ENCODE measurements around the gene CRHR1.
A peak's percentile ranks its signal among the peaks of the same experiment; 100 is the strongest.

The CRHR1 gene

DNA sequence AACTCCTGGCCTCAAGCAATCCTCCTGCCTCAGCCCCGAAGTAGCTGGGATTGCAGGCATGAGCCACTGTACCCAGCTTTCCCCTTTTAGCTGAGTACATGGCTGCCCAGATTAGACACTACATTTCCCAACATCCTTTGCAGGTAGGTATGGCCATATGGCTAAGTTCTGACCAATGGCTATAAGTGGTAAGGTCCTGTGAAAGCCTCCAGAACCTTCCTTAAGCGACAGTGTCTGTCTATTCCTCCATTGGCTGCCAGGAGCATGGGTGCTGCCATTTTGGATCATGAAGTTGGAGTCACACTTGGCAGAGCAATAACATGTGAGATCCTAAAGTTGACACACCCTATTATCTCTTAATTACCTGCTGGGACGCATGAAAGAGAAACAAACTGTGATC lies 24.4 kb upstream of the CRHR1 start:
- no peak for DNase-seq

DNA sequence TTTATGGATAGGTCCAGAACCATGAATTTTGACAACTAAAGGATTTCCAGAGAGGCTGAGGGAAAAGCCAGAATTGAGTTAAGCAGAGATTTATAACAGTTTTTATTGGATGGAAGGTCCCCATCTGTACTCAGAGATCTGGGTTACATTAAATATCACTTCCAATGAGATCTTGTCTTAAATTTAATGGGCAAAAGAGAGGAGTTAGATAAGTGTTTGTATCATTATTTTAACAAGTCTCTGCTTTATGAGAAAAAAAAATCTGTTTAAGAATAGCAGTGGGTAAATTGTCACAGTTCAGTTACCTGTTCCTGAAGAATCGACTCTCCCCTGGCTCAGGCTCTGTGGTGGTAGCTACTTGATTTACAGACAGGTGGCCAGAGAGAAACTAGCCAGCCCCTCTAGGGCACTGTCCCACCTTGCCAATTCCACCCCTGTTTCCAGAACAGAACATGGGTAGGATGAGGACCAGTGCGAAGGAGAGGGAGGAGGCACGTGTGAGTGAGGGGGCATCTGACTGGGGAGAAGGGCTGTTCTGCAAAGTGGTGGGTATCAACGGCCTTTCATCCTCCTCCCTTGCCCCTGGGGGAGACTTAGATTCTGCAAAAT lies 22.1 kb upstream of the CRHR1 start:
- DNase-seq, result no peak

DNA sequence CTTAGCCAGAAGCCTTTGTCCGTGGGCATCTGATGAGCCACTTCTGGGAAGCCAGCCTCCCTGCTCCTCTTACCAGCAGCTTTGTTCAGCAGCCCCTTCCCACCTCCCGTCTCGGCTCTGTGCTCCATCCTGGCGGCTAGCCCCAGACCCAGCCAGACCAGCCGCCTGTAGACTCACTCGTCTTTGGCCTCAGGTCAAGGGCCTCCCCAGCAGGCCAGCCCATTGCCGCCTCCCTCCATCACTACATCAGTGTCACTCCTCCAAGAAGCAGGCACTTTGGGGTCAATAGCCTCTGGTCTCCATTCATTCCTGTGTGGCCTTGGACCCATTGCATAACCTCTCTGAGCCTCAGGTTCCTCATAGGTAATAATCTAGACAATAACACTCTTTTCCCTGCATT lies 20.9 kb upstream of the CRHR1 start:
- no peak for DNase-seq

DNA sequence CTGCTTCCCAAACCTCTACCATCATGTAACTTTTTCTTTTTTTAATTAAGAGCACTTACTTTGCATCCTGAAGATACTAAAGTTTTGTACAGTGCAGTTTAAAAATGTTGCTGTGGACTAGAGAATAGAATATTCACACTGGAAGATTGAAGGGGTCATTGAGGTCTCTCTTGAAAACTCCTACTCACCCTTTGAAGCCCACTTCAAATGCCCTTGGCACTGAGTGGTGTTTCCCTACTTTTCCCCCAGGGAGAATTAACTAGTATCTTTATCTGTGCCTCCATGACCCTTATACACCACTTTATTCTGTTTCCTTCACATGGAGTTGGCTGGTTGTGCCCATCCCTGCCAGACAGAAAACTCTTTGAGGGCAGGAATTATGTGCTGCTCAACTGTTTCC lies 19.6 kb upstream of the CRHR1 start:
- DNase-seq, result no peak

DNA sequence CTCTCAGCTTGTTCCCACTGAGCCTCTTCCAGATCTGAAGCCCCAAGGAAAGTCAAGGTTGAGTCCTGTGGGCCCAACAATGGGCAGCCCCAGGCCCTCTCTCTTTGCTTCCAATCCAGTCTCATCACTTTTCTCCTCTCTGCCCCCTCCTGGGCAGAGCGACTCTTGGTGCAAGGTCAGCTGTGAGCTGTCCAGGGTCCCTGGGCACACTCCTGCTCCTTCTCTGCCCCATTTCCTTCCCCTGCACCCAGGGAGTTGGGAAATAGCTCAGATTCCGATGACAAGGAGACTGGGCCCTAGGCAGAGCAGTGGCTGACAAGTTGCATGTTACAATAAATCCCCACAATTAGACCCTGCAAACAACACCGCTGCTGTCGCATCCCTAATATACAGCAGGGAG lies 16.1 kb upstream of the CRHR1 start:
- no peak for DNase-seq

DNA sequence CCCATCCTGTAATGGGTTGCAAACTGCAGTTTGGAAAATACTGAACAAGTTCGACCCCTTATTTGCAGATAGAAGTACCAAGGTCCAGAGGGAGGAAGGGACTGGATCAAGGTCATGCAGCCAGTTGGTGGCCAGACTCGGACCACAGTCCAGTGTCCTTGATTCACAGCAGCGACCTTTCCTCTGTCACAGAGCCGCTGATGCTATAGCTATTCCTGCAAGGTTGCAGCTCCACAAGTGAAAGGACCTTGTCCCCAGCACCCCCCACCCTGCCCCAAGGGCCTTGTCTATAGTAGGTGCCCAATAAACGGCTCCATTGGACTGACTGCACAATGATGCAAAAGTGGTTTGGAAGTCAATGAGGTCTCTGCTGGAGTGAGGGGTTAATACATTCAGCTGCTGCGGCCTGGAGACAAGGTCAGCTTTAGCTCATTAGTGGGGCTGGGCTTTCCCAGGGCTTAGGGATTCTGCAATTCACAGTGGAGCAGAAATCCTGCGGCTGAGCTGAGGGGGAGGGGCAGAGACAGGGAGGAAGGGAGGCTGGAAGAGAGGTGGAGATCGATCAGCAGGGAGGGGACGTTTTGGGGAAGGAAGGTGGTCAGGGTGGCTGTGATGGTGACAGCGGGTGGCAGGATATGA lies 13.4 kb upstream of the CRHR1 start:
- no peak for DNase-seq

DNA sequence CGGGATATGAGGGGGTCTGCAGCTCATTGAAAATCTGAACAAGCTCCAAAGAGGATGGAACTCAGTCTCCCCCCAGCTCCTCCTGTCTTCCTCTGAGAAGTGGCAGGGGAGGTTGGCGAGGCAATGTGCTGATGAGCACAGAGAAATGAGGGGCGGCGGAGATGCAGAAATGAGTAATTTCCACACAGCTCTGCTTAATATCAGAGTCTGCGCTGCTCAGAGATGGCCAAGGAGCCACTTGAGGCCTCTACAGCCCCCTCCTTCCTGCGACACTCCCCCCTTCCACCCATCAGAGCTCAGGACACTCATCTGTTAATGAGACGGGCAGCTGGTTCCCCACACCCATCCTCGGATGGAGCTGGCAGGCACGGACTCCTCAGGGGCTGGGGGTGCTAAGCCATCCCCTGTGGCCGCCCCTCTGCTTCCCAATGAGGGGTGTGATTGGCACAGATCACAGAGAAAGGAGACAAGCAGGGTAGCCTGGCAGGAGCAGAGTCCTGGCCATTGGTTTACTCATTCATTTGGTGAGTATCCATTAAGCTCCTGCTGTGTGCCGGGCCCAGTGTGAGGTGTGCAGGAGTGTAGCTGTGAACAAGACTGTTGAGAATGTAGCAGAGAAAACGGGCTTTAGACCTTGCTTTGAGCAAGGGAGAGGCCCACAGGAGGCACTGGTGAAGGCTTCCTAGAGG lies 12.7 kb upstream of the CRHR1 start:
- no peak for DNase-seq

DNA sequence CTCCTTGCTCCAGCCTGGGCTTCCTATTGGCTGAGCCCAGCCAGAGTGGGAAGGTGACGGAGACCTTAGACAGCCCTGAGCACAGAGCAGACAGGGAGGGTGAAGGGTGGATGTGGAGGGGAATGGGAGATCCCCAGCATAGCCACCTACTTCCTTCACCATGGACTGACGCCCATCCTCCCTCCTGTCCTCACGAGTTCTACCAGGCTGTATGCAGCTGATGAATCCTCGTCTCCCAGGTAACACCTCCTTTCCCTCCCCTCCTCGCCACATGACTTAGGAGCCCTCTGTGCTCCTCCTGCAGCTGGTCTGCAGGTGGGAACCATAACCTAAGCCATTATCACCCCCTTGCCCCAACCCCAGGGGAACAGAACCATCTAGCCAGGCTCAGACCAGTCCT lies 9.0 kb upstream of the CRHR1 start:
- DNase-seq, result no peak

DNA sequence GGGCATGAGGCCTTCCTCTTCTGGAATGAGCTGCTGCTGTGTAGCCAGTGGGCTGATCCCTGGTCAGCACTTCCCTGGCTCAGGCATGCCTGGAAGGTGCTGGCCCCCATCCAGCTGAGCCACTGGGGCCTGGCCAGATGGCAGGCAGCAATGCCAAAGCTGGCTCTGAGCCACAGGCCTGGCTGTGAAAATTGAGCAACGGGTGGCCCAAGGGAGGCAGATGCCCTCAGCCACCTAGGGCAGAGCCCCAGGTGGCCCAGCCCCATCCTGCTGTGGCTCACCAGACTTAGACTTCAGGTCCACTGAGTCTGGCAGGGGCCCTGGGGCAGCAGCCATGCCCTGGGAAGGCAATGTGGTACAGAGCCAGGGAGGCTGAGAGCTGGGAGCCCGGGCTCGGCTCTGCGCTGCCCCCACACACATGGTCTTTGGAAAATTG lies 8.5 kb upstream of the CRHR1 start:
- DNase-seq, result no peak

DNA sequence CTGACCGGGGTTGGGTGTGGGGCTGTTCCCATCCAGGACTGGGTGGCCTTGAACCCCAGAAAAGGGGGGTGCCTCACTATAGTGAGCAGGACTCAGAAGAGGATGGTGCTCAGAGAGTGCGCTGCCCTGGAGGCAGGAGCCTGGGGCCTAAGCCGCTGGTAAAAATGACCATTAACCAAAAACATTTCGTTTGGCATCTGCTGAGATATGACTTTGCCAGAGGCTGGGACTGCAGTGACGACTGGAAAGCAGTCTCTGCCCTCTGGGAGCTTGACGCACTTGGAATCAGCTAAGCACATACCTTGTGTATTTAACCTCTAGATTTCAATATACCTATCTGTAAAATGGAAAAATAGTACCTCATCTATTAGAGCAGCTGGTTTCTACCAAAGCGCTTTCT lies 7.2 kb upstream of the CRHR1 start:
- DNase-seq, result no peak

DNA sequence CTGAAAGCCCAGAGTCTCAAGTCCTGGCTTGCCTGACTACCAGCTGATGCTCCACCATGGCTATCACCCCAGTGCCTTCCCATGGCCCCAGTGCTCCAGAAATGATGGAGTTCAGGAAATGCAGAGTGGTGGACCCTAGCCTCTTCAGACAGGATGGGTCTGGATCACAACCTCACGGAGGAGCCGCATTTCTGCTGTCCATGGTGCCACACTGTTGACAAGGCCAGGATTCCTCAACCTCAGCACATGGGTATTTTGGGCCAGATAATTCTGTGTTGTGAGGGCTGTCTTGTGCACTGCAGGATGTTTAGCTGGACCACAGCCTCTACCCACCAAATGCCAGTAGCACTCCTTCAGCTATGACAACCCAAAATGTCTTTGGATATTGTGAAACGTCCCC lies 6.7 kb upstream of the CRHR1 start:
- no peak for DNase-seq

DNA sequence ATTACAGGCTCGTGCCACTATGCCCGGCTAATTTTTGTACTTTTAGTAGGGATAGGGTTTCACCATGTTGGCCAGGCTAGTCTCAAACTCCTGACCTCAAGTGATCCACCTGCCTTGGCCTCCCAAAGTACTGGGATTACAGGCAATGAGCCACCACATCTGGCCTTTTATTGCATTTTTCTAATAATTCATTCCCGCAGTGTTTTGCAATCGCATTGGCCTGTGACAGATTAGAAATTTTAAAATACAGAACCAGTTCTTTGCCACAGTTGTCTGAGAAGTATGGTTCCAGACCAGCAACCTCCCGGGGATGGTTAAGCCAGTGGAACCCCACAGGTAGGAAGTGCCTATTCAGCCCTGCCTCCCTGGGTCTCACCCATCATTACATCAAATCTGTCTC lies 3.2 kb upstream of the CRHR1 start:
- DNase-seq, result no peak

DNA sequence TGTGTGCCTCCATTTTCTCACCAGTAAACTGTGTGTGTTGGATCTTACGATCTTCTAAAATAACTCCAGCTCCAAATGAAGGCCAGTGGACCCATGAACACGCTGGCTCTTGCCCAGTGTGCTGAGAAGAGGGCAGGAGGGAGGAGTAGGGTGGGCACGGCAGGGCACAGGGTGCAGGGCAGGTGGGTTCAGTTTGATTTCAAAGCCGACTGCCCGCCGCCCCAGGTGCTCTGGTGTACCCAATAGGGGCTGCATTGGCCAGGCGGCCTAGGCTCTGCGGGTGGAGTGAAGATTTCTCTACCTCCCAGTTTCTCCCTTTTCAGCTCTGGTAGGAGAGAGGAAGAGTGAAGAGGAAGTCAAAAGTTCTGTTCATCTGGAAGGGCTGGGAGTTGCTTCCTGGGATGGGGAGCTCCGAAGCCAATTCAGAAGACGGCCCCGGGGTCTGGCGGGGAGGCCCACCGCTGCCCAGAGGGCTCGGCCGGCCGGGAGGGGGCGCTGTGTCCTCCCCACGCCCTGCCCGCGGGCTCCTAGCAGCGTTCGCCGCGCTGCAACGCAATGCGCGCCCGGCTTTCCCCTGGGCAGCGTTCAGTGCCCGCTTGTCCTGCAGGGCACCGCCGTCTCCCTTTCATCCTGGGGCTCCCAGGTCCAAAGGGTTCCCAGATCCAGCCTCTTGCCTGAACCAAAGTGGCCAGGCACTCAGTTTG lies 1.1 kb upstream of the CRHR1 start:
- no peak for DNase-seq

DNA sequence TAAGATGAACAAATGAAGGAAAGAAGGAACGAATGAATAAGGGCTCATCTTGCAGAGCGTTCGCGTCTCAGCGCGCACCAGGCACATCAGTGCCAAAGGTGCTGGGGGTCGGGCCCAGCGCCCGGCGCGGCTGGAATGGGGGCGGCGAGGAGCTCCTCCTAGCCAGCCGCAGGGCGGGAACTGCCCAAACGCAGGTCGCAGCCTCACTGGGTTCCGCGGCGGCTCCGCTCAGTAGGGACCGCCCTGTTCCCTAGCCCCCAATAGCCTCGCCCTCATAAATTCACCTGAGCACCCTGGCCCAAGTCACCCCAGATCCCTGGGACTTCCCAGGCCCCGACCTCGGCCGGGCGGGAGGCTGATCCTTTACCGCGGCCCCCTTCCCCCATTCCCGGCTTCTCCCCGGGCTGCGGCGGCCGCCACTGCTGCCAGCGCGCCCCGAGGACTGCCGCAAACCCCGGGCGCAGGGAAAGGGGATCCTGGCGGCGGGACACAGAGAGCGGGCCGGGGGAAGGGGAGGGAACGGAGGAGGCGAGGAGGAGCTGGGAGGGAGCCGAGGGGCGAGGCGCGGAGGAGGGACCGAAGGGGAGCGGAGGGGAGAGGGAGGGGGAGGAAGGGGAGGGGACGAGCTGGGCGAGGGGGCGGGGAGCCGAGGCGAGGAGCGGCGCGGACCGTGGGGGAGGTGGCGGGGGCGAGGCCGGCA lies 377 bp upstream of the CRHR1 start:
- no peak for DNase-seq

DNA sequence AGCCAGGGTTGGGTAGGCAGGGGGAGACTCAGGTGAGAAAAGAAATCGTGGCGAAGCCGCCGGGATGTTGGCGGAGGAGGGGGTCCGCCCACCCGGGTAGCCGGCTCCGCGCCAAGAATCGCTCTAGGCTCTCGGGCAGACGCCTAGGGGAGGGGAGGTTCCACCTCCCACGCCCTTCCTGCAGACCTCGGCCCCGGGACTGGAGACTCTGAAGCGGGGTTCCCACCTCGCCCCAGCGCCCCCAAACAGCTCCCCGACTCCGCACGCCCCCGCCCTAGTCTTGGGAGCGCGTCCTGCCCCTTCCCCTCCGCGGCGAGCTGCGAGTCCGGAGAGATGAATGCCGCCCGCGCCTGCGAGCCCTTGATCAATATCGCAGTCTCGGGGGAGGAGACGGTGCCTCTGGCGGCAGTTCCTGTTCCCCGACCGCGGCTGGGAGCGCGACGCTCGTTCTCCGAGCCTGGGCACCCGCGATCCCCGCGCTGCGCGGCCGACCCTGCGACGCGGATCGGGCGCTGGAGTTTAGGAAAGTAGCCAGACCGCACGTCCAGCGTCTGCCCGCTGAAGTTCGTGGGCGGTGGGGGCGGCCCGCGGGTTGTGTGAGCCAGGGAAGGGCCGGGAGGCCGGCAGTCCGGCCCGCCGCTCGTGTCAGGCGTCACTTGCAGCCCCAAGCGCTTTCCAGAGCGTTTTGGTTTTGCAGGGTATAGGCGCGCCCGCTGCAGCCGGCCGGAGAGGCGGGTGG lies 790 bp downstream of the CRHR1 start:
- DNase-seq, result peak; percentile 1

DNA sequence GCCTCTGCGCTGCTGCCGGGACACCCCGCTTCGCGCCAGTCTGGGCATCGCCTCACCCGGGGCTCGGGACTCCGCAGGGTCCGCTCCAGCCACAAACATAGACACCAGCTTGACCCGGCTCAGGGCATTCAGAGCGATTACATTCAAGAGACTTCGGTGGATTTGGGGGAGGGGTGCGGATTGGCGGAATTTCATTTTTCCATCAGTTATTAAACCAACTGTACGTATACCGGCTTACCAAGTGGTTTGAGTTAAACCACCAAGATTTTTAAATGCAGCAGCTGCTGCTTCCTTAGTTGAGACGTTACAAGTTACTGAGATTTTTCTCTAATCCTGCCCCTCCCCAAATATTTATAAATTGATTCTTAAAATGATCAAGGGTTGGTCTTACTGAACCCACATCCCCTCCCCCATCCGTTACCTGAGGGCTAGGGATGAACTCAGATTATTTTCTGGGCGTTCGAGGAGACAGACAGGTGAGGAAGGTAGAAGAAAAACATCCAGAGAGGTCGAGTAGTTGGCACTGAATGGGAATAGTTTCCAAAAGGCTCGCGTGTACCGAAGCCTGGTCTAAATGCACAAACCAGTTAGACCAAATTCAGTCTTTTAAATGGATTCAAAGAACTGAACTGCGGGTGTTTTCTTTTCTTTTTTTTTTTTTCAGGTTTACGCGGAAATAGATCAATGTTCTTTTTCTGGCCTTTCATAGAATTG lies 1.5 kb downstream of the CRHR1 start:
- DNase-seq, result no peak

DNA sequence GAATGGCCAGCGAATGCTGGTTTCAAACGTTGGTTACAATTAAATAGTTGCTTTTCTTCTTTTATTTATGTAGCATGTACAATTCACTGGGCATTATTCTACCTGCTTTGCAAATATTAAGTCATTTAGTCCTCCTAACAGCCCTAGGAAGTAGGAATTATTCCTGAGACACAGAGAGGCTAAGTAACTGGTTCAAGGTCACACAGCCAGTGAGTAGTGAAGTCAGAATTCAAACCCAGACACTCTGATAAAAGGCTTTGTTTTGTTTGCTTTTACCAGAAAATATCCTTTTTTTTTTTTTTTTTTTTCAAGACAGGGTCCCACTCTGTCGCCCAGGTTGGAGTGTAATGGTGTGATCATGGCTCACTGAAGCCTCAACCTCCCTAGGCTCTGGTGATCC lies 2.2 kb downstream of the CRHR1 start:
- no peak for DNase-seq

DNA sequence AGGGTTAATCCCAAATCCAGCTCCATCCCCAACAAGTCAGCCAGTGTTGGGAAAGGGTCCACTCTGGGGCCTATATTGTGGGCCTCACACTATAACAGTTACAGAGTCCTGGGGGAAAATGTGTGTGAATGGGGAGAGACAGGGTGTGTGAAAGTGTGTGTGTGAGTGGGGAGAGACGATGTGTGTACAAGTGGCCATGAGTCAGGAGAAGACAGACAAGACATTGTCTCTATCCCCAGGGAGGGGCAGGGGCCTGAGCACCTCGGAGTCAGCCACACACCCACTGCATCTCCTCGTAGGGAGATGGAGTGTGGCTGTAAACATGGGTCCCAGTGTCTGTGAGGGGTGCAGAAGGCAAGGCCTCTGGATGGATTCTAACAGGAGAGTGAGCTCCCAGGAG lies 2.9 kb downstream of the CRHR1 start:
- no peak for DNase-seq

DNA sequence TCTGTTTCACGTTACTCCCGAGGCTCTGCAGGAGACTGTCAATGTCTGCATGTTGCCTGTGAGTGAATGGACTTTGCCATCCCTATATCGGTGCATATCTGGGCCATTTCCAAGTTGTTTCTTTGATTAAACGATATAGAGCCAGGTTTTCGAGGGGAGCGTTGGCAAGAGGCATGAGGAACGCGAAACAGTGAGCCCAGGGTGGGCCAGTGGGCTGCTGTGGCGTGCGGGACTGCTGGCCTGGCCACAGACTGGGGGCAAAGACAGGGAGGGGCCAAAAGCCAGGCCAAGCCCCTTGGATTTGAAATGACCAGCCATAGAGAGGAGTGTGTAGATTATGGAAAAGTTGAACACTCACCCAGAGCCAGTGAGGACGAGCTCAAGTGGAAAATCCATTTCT lies 3.5 kb downstream of the CRHR1 start:
- no peak for DNase-seq

DNA sequence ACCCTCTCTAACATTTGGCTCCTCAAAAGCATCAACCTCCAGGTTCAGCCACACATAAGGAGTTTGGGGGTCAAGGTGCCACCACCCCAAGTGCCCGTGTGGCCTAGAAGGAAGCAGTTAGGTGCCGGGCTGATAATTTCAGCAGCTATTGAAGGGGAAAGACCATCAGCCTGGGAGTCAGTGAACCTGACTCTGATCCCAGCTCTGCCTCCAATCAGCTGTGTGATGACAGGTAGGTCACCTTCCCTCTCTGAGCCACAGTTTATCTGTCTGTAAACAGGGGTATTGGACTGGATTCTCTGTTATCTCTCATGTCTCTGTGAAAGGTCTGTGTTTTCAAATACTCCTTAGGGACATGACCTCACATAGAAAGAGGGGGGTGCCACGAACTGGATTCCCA lies 3.9 kb downstream of the CRHR1 start:
- DNase-seq, result no peak

DNA sequence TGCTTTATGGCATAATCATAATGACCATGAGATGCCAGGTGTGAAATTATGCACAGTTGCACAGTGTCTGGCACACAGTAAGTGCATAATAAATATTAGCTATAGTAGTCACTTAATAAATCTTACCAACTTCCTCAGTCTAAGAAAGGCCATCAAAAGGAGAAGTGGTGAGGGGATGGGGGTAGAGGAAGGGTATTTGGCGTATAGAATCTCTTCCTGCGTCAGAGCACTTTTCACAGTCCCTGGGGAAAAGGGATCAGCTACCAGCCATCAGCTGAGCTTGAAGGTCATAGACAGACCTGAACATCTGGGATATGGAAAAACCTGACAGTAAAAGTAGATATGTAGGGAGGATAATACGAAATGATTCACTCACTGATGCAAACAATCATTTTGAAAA lies 5.8 kb downstream of the CRHR1 start:
- DNase-seq, result no peak

DNA sequence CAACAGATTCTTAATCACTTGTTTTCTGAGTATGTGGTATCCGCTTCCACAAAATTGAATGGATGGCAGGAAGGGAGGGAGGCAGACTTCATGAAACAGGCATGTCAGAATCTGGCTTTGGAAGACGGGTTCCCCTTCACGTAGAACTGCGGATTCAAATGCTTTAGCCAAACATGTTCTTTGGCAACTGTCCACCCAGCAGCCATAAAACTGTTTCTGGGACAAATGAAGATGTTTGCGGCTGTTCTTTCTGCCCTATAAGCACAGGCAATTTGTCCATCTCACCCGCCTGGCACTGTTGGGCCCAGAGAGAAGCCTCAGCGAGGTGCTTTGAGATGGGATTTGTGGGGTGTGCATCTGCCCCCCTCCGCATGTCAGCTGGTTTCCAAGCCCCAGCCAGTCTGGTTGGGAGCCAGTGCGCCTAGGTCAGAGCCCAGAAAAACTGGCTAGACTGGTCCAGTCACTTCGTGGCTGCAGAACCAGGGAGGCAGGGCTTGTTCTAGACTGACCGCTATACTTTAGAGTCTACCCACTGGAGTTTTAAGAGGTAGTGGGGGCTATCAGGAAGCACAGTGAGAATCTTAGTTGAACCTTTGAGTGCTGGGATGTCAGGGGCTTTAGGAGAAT lies 6.3 kb downstream of the CRHR1 start:
- DNase-seq, result no peak

Measured in GF-D8 (cell line).